Neutrophil (primary cell): ENCODE data around the gene KCNJ9.
A peak's percentile ranks its signal among the peaks of the same experiment; 100 is the strongest.

Source experiments
- H3K27ac ChIP-seq: fragments of 200-600 bp; sonication (generic); 2 replicates; pipeline ENCODE4 v1.5.1; 2016; ENCODE audit warnings: mild to moderate bottlenecking, moderate library complexity
- H3K27me3 ChIP-seq: fragments of 200-600 bp; sonication (generic); 2 replicates; pipeline ENCODE4 v1.6.0; 2016; ENCODE audit warnings: mild to moderate bottlenecking
- H3K36me3 ChIP-seq: fragments of 200-600 bp; sonication (generic); 2 replicates; pipeline ENCODE4 v1.5.1; 2017
- H3K4me1 ChIP-seq, 2 experiments: fragments of 200-600 bp in 1 of 2; sonication (generic) in 1 of 2; 1 replicate in 1 of 2; 2 replicates in 1 of 2; pipeline versions ENCODE4 v1.5.1 to v1.6.1; 2013 to 2016; ENCODE audit warnings: low read depth in 1 of 2, low read length in 1 of 2, mild to moderate bottlenecking in 1 of 2, moderate library complexity in 1 of 2; ENCODE audit not compliant: control insufficient read depth in 1 of 2, insufficient read depth in 1 of 2
- H3K4me3 ChIP-seq, 2 experiments: fragments of 200-600 bp in 1 of 2; sonication (generic) in 1 of 2; 1 replicate in 1 of 2; 2 replicates in 1 of 2; pipeline ENCODE4 v1.5.1; 2013 to 2016; ENCODE audit warnings: low read depth in 1 of 2, low read length in 1 of 2, mild to moderate bottlenecking in 1 of 2, moderate library complexity in 1 of 2
- H3K9me3 ChIP-seq: fragments of 200-600 bp; sonication (generic); 2 replicates; pipeline ENCODE4 v1.5.1; 2016
- CTCF ChIP-seq: fragments of 200-600 bp; sonication (generic); IDR thresholded peaks from 2 replicates; pipeline ENCODE4 v1.5.1; 2016; ENCODE audit warnings: antibody characterized with exemption

Gene KCNJ9

DNA sequence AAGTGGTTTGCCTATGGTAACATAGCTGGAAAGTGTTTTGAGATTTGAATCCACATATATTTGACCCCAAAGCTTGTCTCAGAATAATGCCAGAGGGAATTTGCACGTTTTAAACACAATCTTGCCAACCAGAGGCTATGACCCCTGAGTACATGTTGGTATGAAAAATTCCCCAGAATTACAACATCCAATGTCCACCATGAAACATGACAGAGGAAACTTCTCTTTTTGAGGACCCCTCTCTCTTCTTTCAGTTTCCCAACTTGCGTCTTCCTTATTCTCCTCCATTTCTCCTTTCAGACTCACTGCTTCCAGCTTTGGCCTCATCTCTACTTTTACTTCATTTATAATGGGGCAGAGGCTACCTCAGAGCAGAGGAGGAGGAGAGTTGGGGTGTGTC is 5.5 kb upstream of the KCNJ9 start:
- Histone ChIP-seq H3K4me3 (no peak overlapping the region), H3K36me3 (no peaks in the 10 kb centered on the region), H3K9me3 (no peaks in the 10 kb centered on the region), H3K27me3 (peaks cover 54% of the 10 kb centered on the region), H3K4me1 (no peaks in the 10 kb centered on the region), H3K27ac (no peak overlapping the region)
- no peak for TF ChIP-seq CTCF

- Histone ChIP-seq H3K4me1 (no peaks in the 10 kb centered on the region), H3K4me3 (no peak overlapping the region), H3K9me3 (no peaks in the 10 kb centered on the region), H3K27me3 (peaks cover 54% of the 10 kb centered on the region), H3K36me3 (no peaks in the 10 kb centered on the region), H3K27ac (no peak overlapping the region)
- no peak for TF ChIP-seq CTCF
Measured at GRCh38 chr1:160076295-160076694, 5.0 kb upstream of the KCNJ9 start.

GRCh38 chr1:160077486-160077885 is 3.9 kb upstream of the KCNJ9 start:
- H3K27me3 ChIP-seq, result peaks cover 54% of the 10 kb centered on the region
- no peaks in the 10 kb centered on the region for H3K9me3 ChIP-seq
- no peaks in the 10 kb centered on the region for H3K4me1 ChIP-seq
- H3K4me3 ChIP-seq, result no peak overlapping the region
- TF ChIP-seq CTCF, result no peak
- no peak overlapping the region for H3K27ac ChIP-seq
- H3K36me3 ChIP-seq, result no peaks in the 10 kb centered on the region

GRCh38 chr1:160078512-160079195 is 2.7 kb upstream of the KCNJ9 start:
- H3K4me1 ChIP-seq, result peaks cover 0 to under 1% of the 10 kb centered on the region in 2 experiments
- peaks cover 55% of the 10 kb centered on the region for H3K27me3 ChIP-seq
- no peaks in the 10 kb centered on the region for H3K36me3 ChIP-seq
- H3K27ac ChIP-seq, result no peak overlapping the region
- no peaks in the 10 kb centered on the region for H3K9me3 ChIP-seq
- peak; percentile 30 for TF ChIP-seq CTCF
- H3K4me3 ChIP-seq, result no peak overlapping the region

DNA sequence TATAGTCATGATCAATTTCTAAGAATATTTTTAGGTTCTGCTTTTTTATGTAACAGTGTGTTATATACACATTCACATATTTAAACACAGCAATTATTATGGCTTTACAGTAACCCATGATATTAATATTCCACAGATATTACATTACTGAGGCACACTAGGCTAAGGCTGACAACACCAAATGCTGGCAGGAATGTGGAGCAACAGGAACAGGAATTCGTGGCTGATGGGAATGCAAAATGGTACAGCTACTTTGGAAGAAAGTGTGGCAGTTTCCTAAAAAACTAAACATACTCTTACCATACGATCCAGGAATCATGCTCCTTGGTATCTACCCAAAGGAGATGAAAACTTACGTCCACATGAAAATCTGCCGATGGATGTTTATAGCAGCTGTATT is 1.9 kb upstream of the KCNJ9 start:
- Histone ChIP-seq H3K4me3 (no peak overlapping the region), H3K4me1 (peaks cover 0 to 8% of the 10 kb centered on the region in 2 experiments), H3K27me3 (peaks cover 63% of the 10 kb centered on the region), H3K9me3 (no peaks in the 10 kb centered on the region), H3K36me3 (no peaks in the 10 kb centered on the region), H3K27ac (no peak overlapping the region)
- TF ChIP-seq CTCF, result no peak
